ENCODE results near the gene TRIM17.

The TRIM17 gene

DNA sequence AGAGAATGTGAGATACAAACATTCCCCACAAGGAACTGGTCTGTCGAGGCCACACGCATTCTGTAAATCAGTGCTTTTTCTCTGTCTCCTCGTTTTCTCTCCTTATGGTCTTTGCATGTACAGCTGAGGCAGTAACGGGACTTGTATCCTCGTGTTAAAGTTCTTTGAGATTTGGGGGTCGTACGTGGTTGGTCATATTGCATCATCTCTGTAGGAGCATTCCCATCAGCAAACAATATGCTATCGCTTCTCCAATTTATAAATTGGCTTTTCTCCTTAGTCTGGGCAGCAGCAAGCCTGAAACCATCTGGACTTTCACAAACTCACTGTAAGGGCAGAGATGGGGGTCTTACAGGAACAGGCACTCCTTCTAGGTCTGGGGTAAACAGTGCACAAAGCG, 13.0 kb upstream of the TRIM17 start:
- Histone ChIP-seq H3K27me3 (ENCODE audit: control insufficient read depth, insufficient read depth, low read length) (peaks cover 17% of the 10 kb centered on the region), H3K9ac (ENCODE audit: low read length) (no peak overlapping the region), H3K4me3 (ENCODE audit: low read depth, low read length) (no peak overlapping the region)

DNA sequence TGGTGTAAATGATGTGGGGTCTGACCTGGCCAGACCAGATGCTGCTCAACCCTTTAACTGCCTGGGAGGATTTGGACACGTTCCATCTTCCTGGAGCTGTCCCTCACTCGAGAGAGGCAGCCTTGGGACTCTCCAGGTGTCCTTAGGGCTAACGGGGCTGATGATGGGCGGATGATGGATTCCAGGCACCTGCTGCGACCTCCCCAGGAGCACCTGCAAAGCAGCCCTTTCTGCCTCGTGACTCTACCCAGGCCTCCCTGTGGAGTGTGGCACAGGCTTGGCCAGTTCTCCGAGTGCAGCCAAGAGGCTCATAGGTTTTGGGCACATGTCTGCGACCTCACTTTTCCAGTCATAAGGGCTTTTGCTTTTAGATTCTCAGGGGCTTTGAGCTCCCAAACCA, 12.3 kb upstream of the TRIM17 start:
- Histone ChIP-seq H3K9ac (ENCODE audit: low read length) (no peak overlapping the region), H3K4me3 (ENCODE audit: low read depth, low read length) (no peak overlapping the region), H3K4me1 (ENCODE audit: control insufficient read depth, insufficient read depth, low read length) (no peaks in the 10 kb centered on the region), H3K27ac (ENCODE audit: low read depth, low read length) (no peak overlapping the region), H3K9me3 (ENCODE audit: control insufficient read depth, insufficient read depth, low read depth, low read length) (peaks cover 3% of the 10 kb centered on the region; the same call in 1 of the 2 replicates), H3K36me3 (ENCODE audit: control insufficient read depth, insufficient read depth, low read length) (no peaks in the 10 kb centered on the region), H3K27me3 (ENCODE audit: control insufficient read depth, insufficient read depth, low read length) (peaks cover 17% of the 10 kb centered on the region)

More for the DNA sequence above, 13.0 kb upstream of the TRIM17 start:
- Histone ChIP-seq H3K27ac (ENCODE audit: low read depth, low read length) (no peak overlapping the region), H3K4me1 (ENCODE audit: control insufficient read depth, insufficient read depth, low read length) (no peaks in the 10 kb centered on the region), H3K36me3 (ENCODE audit: control insufficient read depth, insufficient read depth, low read length) (no peaks in the 10 kb centered on the region), H3K9me3 (ENCODE audit: control insufficient read depth, insufficient read depth, low read depth, low read length) (peaks cover 3% of the 10 kb centered on the region; the same call in 1 of the 2 replicates)

DNA sequence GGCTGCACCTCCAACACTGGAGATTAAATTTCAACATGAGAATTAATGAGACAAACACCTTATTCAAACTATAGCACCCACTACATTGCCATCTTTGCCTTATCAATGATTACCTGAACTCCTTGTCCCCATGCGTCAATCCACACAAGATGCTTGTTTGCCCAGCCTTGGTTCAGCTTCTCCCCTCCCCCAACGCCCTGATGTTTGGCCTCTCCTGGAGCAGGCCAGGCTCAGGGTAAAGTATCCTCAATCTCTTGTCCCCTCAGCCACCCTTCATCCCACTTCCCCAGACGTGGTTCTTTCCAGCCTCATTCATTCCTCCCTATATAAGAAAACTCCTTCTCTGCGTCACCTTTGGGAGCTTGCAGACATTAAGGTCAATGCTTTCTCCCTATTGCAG, 11.8 kb upstream of the TRIM17 start:
- Histone ChIP-seq H3K27me3 (ENCODE audit: control insufficient read depth, insufficient read depth, low read length) (peaks cover 21% of the 10 kb centered on the region), H3K4me3 (ENCODE audit: low read depth, low read length) (no peak overlapping the region), H3K9ac (ENCODE audit: low read length) (no peak overlapping the region), H3K27ac (ENCODE audit: low read depth, low read length) (no peak overlapping the region), H3K36me3 (ENCODE audit: control insufficient read depth, insufficient read depth, low read length) (no peaks in the 10 kb centered on the region), H3K4me1 (ENCODE audit: control insufficient read depth, insufficient read depth, low read length) (no peaks in the 10 kb centered on the region), H3K9me3 (ENCODE audit: control insufficient read depth, insufficient read depth, low read depth, low read length) (peaks cover 3% of the 10 kb centered on the region; the same call in 1 of the 2 replicates)

DNA sequence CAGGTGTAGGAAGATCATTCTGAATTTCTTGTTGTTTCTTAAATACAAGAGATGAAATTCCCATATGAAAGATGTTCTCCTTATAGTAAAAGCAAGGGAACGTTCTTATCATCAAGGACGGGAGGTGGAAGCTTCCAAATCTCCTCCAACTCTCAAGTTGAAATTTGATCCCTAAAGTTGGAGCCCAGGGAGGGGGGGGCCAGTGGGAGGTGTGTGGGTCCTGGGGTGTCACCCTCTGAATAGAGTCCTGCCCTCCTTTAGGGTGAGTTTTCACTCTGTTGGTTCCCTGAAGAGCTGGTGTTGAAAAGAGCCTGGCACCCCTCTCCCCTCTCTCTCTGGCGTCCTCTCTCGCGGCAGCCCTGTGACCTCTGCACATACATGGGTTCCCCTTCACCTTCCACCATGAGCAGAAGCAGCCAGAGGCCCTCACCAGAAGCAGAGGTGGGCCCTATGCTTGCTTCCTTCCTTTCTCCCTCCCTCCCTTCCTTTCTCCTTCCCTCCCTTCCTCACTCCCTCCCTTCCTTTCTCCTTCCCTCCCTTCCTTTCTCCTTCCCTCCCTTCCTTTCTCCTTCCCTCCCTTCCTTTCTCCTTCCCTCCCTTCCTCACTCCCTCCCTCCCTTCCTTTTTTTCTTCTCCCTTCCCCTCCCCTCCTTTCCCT, 10.0 kb upstream of the TRIM17 start:
- H3K27ac ChIP-seq (ENCODE audit: low read depth, low read length): no peak overlapping the region
- H3K36me3 ChIP-seq (ENCODE audit: control insufficient read depth, insufficient read depth, low read length): no peaks in the 10 kb centered on the region
- H3K9me3 ChIP-seq (ENCODE audit: control insufficient read depth, insufficient read depth, low read depth, low read length): peaks cover 3% of the 10 kb centered on the region; the same call in 1 of the 2 replicates
- no peaks in the 10 kb centered on the region for H3K4me1 ChIP-seq (ENCODE audit: control insufficient read depth, insufficient read depth, low read length)
- H3K9ac ChIP-seq (ENCODE audit: low read length): no peak overlapping the region
- peaks cover 33% of the 10 kb centered on the region for H3K27me3 ChIP-seq (ENCODE audit: control insufficient read depth, insufficient read depth, low read length)
- no peak overlapping the region for H3K4me3 ChIP-seq (ENCODE audit: low read depth, low read length)

DNA sequence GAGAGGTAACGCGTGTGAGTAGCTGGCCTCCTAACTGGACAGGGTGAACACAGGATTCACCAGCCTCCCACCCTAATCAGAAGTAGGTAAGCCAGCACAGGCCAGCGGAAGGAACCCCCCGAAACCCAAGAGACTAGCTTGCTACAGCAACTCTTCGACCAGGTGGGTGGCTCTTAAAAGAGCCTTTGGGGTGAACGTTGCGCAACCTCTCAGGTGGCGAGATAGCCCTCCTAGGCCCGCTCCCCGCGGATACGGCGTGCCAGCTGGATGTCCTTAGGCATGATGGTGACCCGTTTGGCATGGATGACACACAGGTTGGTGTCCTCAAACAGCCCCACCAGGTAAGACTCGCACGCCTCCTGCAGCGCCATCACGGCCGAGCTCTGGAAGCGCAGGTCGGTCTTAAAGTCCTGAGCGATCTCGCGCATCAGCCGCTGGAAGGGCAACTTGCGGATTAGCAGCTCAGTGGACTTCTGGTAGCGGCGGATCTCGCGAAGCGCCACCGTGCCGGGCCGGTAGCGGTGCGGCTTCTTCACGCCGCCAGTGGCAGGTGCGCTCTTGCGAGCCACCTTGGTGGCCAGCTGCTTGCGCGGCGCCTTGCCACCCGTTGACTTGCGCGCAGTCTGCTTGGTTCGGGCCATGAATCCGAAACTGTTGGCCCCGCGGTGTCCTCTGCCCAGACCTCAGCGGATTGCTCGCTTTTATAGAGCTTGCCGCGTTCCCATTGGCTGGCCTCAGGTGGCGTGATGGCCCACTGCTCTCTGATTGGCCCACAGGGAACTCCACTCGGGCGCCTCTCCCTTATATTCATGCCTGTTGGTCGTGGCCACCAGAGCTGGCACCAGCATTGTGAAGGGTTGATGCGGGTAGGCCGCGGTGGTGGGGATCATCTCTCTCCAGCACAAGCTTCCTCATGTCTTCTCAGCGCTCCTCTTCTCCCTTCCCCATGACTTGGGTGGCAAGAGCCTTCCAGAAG, 8.3 kb upstream of the TRIM17 start:
- Histone ChIP-seq H3K27me3 (ENCODE audit: control insufficient read depth, insufficient read depth, low read length) (peaks cover 39% of the 10 kb centered on the region), H3K4me1 (ENCODE audit: control insufficient read depth, insufficient read depth, low read length) (no peaks in the 10 kb centered on the region), H3K4me3 (ENCODE audit: low read depth, low read length) (no peak overlapping the region), H3K9me3 (ENCODE audit: control insufficient read depth, insufficient read depth, low read depth, low read length) (peaks cover 3% of the 10 kb centered on the region; the same call in 1 of the 2 replicates), H3K27ac (ENCODE audit: low read depth, low read length) (no peak overlapping the region), H3K9ac (ENCODE audit: low read length) (no peak overlapping the region), H3K36me3 (ENCODE audit: control insufficient read depth, insufficient read depth, low read length) (no peaks in the 10 kb centered on the region)

DNA sequence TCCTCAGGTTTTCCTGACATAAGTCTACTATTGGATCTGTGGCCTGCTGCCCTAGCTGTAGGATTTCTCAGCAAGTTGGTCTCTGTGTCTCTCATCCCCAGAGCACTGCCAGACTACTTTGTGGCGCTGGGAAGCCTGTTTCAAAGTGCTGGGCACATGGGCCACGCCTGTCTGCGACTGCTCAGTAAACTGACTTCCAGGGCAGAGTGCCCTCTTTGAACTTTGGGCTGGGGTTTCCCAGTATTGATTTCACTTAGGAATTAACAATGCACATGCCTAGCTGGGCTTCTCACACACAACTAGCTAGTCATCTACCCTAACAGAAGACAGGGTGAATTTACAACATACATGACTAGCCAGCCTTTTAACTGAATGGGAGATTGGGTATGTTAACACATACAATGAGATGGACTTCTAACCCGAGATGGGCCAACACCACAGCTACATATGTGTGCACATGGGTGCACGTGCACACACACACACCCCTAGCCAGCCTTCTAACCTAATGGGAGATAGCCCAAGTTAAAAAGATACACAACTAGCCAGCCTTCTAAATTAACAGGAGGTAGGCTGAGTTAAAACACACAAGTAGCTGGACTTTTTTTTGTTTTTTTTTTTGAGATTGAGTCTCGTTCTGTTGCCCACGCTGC, 6.9 kb upstream of the TRIM17 start:
- Histone ChIP-seq H3K4me3 (ENCODE audit: low read depth, low read length) (no peak overlapping the region), H3K27me3 (ENCODE audit: control insufficient read depth, insufficient read depth, low read length) (peaks cover 41% of the 10 kb centered on the region), H3K36me3 (ENCODE audit: control insufficient read depth, insufficient read depth, low read length) (no peaks in the 10 kb centered on the region), H3K9ac (ENCODE audit: low read length) (no peak overlapping the region), H3K27ac (ENCODE audit: low read depth, low read length) (no peak overlapping the region), H3K9me3 (ENCODE audit: control insufficient read depth, insufficient read depth, low read depth, low read length) (peaks cover 3% of the 10 kb centered on the region; the same call in 1 of the 2 replicates), H3K4me1 (ENCODE audit: control insufficient read depth, insufficient read depth, low read length) (no peaks in the 10 kb centered on the region)

DNA sequence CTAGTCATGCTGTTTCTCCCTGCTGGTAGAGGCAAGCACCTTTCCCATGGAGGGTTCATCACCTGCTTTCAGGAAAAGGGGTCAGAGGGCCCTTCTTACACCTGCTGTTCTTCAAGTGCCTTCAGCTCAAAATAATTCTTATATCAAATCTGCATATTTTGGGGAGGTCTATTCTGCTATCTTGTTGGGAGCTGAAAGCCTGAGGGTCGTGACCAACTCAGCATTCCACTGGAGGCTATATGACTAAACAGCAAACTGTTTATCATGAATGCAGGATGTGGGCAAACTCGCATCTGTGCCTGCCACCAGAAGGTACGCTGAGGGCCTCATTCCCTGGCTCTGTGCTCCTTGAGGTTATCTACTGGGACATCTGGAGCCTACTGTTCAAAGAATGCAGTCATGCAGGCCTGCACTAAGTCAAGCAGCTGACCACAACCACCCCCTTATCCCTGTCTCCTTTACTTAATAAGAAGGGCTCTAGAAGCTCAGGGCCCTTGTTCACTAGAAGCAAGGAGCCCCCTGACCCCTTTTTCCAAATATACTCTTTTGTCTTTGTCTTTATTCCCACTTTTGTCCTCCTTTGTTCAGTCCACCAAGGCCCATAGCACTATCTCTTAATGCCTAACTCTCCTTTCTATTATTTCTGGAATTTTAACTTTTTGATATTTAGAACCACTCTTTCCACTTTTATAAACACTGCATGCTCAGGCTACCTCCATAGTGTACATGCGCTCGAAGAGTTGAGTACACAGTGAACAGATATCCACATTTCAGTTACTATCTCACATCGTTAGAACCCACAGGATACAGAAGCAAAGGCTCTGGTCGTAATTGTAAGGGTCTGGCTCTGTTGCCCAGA, 4.5 kb upstream of the TRIM17 start:
- no peak overlapping the region for H3K27ac ChIP-seq (ENCODE audit: low read depth, low read length)
- H3K36me3 ChIP-seq (ENCODE audit: control insufficient read depth, insufficient read depth, low read length): no peaks in the 10 kb centered on the region
- H3K9ac ChIP-seq (ENCODE audit: low read length): no peak overlapping the region
- peaks cover 57% of the 10 kb centered on the region for H3K27me3 ChIP-seq (ENCODE audit: control insufficient read depth, insufficient read depth, low read length)
- no peak overlapping the region for H3K4me3 ChIP-seq (ENCODE audit: low read depth, low read length)
- peaks cover 10% of the 10 kb centered on the region for H3K4me1 ChIP-seq (ENCODE audit: control insufficient read depth, insufficient read depth, low read length)
- peaks cover 3% of the 10 kb centered on the region; the same call in 1 of the 2 replicates for H3K9me3 ChIP-seq (ENCODE audit: control insufficient read depth, insufficient read depth, low read depth, low read length)

DNA sequence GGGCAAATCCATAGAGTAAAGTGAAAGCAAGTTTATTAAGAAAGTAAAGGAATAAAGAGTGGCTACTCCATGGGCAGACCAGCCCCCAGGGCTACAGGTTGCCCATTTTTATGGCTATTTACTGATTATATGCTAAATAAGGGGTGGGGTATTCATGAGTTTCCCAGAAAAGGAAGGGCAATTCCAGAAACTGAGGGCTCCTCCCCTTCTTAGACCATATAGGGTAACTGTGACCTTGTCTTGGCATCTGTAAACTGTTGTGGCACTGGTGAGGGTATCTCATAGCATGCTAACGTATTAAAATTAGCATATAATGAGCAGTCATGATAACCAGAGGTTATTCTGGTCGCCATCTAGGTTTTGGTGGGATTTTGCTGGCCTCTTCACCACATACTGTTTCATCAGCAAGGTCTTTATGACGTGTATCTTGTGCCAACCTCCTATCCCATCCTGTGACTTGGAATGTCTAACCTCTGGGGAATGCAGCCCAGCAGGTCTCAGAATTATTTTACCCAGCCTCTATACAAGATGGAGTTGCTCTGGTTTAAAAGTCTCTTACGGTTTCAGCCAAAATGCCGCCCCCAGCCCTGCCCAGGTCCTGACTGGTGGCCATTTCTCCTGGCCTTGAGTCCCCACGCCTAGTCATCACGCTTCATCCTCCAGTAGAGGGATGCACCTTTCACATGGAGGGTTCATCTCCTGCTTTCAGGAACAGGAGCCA, 982 bp upstream of the TRIM17 start:
- Histone ChIP-seq H3K9me3 (ENCODE audit: control insufficient read depth, insufficient read depth, low read depth, low read length) (no peaks in the 10 kb centered on the region), H3K4me3 (ENCODE audit: low read depth, low read length) (peak overlapping the region; percentile 59), H3K9ac (ENCODE audit: low read length) (no peak overlapping the region), H3K27ac (ENCODE audit: low read depth, low read length) (no peak overlapping the region), H3K4me1 (ENCODE audit: control insufficient read depth, insufficient read depth, low read length) (peaks cover 19% of the 10 kb centered on the region), H3K36me3 (ENCODE audit: control insufficient read depth, insufficient read depth, low read length) (0 out of 2 replicates have a peak, but pooled peaks cover 4% of the 10 kb centered on the region), H3K27me3 (ENCODE audit: control insufficient read depth, insufficient read depth, low read length) (peaks cover 76% of the 10 kb centered on the region)

DNA sequence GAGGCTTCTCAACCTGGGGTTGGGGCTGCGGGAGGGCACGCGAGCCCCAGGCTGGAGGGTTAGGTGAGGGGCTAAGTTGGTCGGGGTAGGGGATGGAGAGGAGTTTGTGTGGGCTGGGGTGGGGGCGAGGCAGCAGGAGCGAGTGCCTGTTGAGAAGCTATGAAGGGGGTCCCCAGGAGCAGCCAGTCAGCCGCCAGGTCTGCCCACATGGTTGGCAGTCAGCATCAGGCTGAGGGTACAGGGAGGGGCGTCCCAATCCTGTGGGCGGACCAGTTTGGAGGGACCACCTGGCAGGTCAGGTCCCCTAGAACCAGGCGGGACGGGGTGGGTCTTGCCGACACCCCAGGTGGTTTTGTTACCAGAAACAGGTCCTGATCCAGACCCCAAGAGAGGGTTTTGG, 400 bp upstream of the TRIM17 start:
- Histone ChIP-seq H3K27me3 (ENCODE audit: control insufficient read depth, insufficient read depth, low read length) (peaks cover 70% of the 10 kb centered on the region), H3K36me3 (ENCODE audit: control insufficient read depth, insufficient read depth, low read length) (0 out of 2 replicates have a peak, but pooled peaks cover 4% of the 10 kb centered on the region), H3K4me1 (ENCODE audit: control insufficient read depth, insufficient read depth, low read length) (peaks cover 19% of the 10 kb centered on the region), H3K4me3 (ENCODE audit: low read depth, low read length) (peak overlapping the region; percentile 59), H3K9ac (ENCODE audit: low read length) (no peak overlapping the region), H3K9me3 (ENCODE audit: control insufficient read depth, insufficient read depth, low read depth, low read length) (no peaks in the 10 kb centered on the region), H3K27ac (ENCODE audit: low read depth, low read length) (no peak overlapping the region)

DNA sequence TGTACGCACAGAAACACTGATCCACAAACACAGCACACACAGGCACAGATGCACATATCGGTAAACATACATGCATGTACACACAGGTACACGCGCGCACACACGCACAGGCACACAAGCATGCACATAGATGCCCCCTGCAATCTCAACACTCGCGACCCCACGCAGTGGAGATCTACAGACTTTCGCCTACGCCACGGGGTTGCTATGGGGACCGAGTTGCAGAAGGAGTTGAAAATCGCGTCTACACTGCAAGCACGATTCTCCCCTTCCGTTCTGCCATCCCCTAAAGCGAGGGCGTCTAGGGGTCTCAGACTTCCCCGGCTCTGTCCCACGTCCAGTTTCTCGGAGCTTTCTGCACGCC, 826 bp downstream of the TRIM17 start:
- Histone ChIP-seq H3K4me3 (ENCODE audit: low read depth, low read length) (peak overlapping the region; percentile 59), H3K36me3 (ENCODE audit: control insufficient read depth, insufficient read depth, low read length) (0 out of 2 replicates have a peak, but pooled peaks cover 4% of the 10 kb centered on the region)

More for the DNA sequence above, 826 bp downstream of the TRIM17 start:
- Histone ChIP-seq H3K27me3 (ENCODE audit: control insufficient read depth, insufficient read depth, low read length) (peaks cover 60% of the 10 kb centered on the region), H3K9ac (ENCODE audit: low read length) (peak overlapping the region; percentile 50), H3K4me1 (ENCODE audit: control insufficient read depth, insufficient read depth, low read length) (peaks cover 19% of the 10 kb centered on the region), H3K27ac (ENCODE audit: low read depth, low read length) (no peak overlapping the region), H3K9me3 (ENCODE audit: control insufficient read depth, insufficient read depth, low read depth, low read length) (no peaks in the 10 kb centered on the region)

Data from HUES6 (cell line).